AG09319 (cell line): ENCODE measurements around the gene ALDH1L2.
A peak's percentile ranks its signal among the peaks of the same experiment; 100 is the strongest.

Source experiments
- DNase-seq: peaks from one replicate; pipeline ENCODE4 v3.0.0-alpha.2; 2010; ENCODE audit warnings: low read depth; ENCODE audit errors: extremely low read depth
- CTCF ChIP-seq: IDR thresholded peaks from 2 replicates; pipeline ENCODE4 v1.5.1; 2011; ENCODE audit warnings: low read depth, mild to moderate bottlenecking, inconsistent platforms, low read length, moderate library complexity

Gene ALDH1L2

GRCh38 chr12:105048315-105048714 lies 35.9 kb downstream of the ALDH1L2 start:
- no peak for TF ChIP-seq CTCF

GRCh38 chr12:105047308-105047707 lies 37.0 kb downstream of the ALDH1L2 start:
- DNase-seq = no peak
- no peak for TF ChIP-seq CTCF

More at GRCh38 chr12:105048315-105048714, 35.9 kb downstream of the ALDH1L2 start:
- DNase-seq = no peak

GRCh38 chr12:105041186-105041585 lies 43.1 kb downstream of the ALDH1L2 start:
- no peak for TF ChIP-seq CTCF
- peak; percentile 16 for DNase-seq

- DNase-seq = no peak
- no peak for TF ChIP-seq CTCF
Observed at GRCh38 chr12:105040476-105040875, 43.8 kb downstream of the ALDH1L2 start.

GRCh38 chr12:105036937-105037649 lies 47.2 kb downstream of the ALDH1L2 start:
- DNase-seq = no peak
- no peak for TF ChIP-seq CTCF

GRCh38 chr12:105033851-105034250 lies 50.4 kb downstream of the ALDH1L2 start:
- TF ChIP-seq CTCF = no peak
- no peak for DNase-seq

- no peak for DNase-seq
- no peak for TF ChIP-seq CTCF
Observed at GRCh38 chr12:105032703-105033357, 51.4 kb downstream of the ALDH1L2 start.
